H1 (cell line): Measurements from ENCODE around the gene CEP85L. TPM values are rescaled to one million over a fixed set of nuclear protein-coding genes. Genes with fewer than 3 reads are reported as not detected.

Experiments
- CTCF ChIA-PET: fragments of 300-600 bp; sonication (Branson Sonifier 250); formaldehyde crosslinking; loops from one replicate; lab custom pipeline; 2021; ENCODE audit not compliant: partially characterized antibody; lab: Charles Lee
- POLR2A ChIA-PET: fragments of 300-600 bp; sonication (Branson Sonifier 250); formaldehyde crosslinking; loops from one replicate; lab custom pipeline; 2021; ENCODE audit warnings: inconsistent platforms; ENCODE audit not compliant: partially characterized antibody; lab: Charles Lee
- DNase-seq, 2 experiments: peaks; one replicate each; pipeline versions ENCODE4 v3.0.0 to v3.0.0-alpha.2; 2010 to 2022; ENCODE audit warnings: low spot score in 2 of 2, low read depth in 1 of 2, mixed read lengths in 1 of 2
- FAIRE-seq: peaks from 2 replicates; lab custom pipeline; 2011; peaks lifted over from hg19 to GRCh38; lab: Jason Lieb, UNC
- H2AFZ ChIP-seq: 2 replicates; pipeline ENCODE4 v1.8.1; 2012; ENCODE audit warnings: low read length, inconsistent platforms
- H2AK5ac ChIP-seq: 2 replicates; pipeline ENCODE4 v1.6.1; 2013; ENCODE audit warnings: low read depth, low read length
- H2BK120ac ChIP-seq: replicated peaks from 2 replicates; pipeline ENCODE3; 2013; ENCODE audit warnings: low read depth, low read length, inconsistent platforms
- H2BK12ac ChIP-seq: 2 replicates; pipeline ENCODE4 v1.6.1; 2013; ENCODE audit warnings: low read depth, low read length
- H2BK15ac ChIP-seq: 2 replicates; pipeline ENCODE4 v1.6.1; 2013; ENCODE audit warnings: low read length
- H2BK20ac ChIP-seq: 2 replicates; pipeline ENCODE4 v1.6.1; 2013; ENCODE audit warnings: low read length
- H2BK5ac ChIP-seq: 2 replicates; pipeline ENCODE4 v1.6.1; 2013; ENCODE audit warnings: low read depth, low read length
- H3K14ac ChIP-seq: 2 replicates; pipeline ENCODE4 v1.6.1; 2013; ENCODE audit warnings: inconsistent platforms; ENCODE audit not compliant: insufficient read length
- H3K18ac ChIP-seq: 2 replicates; pipeline ENCODE4 v1.6.1; 2013; ENCODE audit warnings: low read length; ENCODE audit errors: extremely low read depth
- H3K23ac ChIP-seq: 2 replicates; pipeline ENCODE4 v1.6.1; 2013; ENCODE audit warnings: inconsistent platforms; ENCODE audit not compliant: insufficient read length
- H3K23me2 ChIP-seq: 2 replicates; pipeline ENCODE4 v1.6.1; 2013; ENCODE audit warnings: low read depth, low read length
- H3K27ac ChIP-seq: 2 replicates; pipeline ENCODE4 v1.6.1; 2011; ENCODE audit warnings: low read depth, low read length, inconsistent platforms
- H3K27me3 ChIP-seq, 4 experiments: replicated peaks in 1 of 4; 1 replicate in 1 of 4; 2 replicates in 3 of 4; pipeline versions ENCODE4 v1.6.1 to v1.8.1; 2011 to 2013; ENCODE audit warnings: low read length in 3 of 4, mild to moderate bottlenecking in 3 of 4, inconsistent platforms in 2 of 4, mixed read lengths in 2 of 4, moderate library complexity in 1 of 4; ENCODE audit not compliant: control insufficient read depth in 3 of 4, insufficient read depth in 3 of 4; ENCODE audit errors: extremely low read depth in 1 of 4
- H3K36me3 ChIP-seq, 4 experiments: 2 replicates each; pipeline versions ENCODE4 v1.6.1 to v1.8.1; 2011 to 2013; ENCODE audit warnings: mild to moderate bottlenecking in 4 of 4, low read length in 3 of 4, moderate library complexity in 2 of 4, control low read depth in 1 of 4, inconsistent platforms in 1 of 4; ENCODE audit not compliant: insufficient read depth in 4 of 4, control insufficient read depth in 2 of 4
- H3K4ac ChIP-seq: replicated peaks from 2 replicates; pipeline ENCODE3; 2013; ENCODE audit warnings: low read length, low read depth, mixed read lengths, inconsistent platforms; ENCODE audit not compliant: insufficient read length
- H3K4me1 ChIP-seq, 4 experiments: replicated peaks in 1 of 4; 1 replicate in 1 of 4; 2 replicates in 3 of 4; pipeline versions ENCODE4 v1.6.1 to v1.8.1; 2011 to 2013; ENCODE audit warnings: low read length in 3 of 4, inconsistent platforms in 2 of 4, mixed read lengths in 1 of 4; ENCODE audit not compliant: insufficient read depth in 4 of 4, control insufficient read depth in 3 of 4
- H3K4me2 ChIP-seq, 2 experiments: 2 replicates each; pipeline versions ENCODE4 v1.6.1 to v1.8.1; 2011 to 2013; ENCODE audit warnings: low read depth in 2 of 2, low read length in 2 of 2, control low read depth in 1 of 2, inconsistent platforms in 1 of 2, mild to moderate bottlenecking in 1 of 2; ENCODE audit not compliant: insufficient read depth in 1 of 2
- H3K4me3 ChIP-seq, 4 experiments: fragments of 200-600, 300-600 bp in 1 of 4; sonication (generic), shearing (Covaris generic), sonication (Bioruptor Twin) in 1 of 4; 2 replicates each; pipeline versions ENCODE4 v1.5.1 to v1.8.1; 2011 to 2016; ENCODE audit warnings: low read length in 4 of 4, low read depth in 3 of 4, control low read depth in 2 of 4, inconsistent platforms in 2 of 4, mild to moderate bottlenecking in 2 of 4, mixed read lengths in 1 of 4, moderate library complexity in 1 of 4; ENCODE audit not compliant: insufficient read depth in 2 of 4; ENCODE audit errors: extremely low read depth in 1 of 4
- H3K56ac ChIP-seq: replicated peaks from 2 replicates; pipeline ENCODE3; 2013; ENCODE audit warnings: low read depth, mild to moderate bottlenecking, mixed read lengths, low read length, inconsistent platforms; ENCODE audit not compliant: insufficient read length
- H3K79me1 ChIP-seq: 2 replicates; pipeline ENCODE4 v1.6.1; 2013; ENCODE audit warnings: low read depth, low read length, control low read depth
- H3K79me2 ChIP-seq, 2 experiments: 2 replicates each; pipeline versions ENCODE4 v1.6.1 to v1.8.1; 2012 to 2013; ENCODE audit warnings: low read length in 2 of 2, mild to moderate bottlenecking in 2 of 2, inconsistent platforms in 1 of 2; ENCODE audit not compliant: insufficient read depth in 2 of 2, control insufficient read depth in 1 of 2
- H3K9ac ChIP-seq, 4 experiments: replicated peaks in 1 of 4; 1 replicate in 1 of 4; 2 replicates in 3 of 4; pipeline versions ENCODE4 v1.6.1 to v1.8.1; 2011 to 2013; ENCODE audit warnings: low read depth in 3 of 4, low read length in 3 of 4, control low read depth in 2 of 4, mild to moderate bottlenecking in 2 of 4, moderate library complexity in 2 of 4, inconsistent platforms in 1 of 4; ENCODE audit errors: extremely low read depth in 1 of 4
- H3K9me3 ChIP-seq, 2 experiments: 2 replicates each; pipeline versions ENCODE4 v1.6.1 to v1.8.1; 2012 to 2013; ENCODE audit warnings: mild to moderate bottlenecking in 2 of 2, moderate library complexity in 2 of 2, control low read depth in 1 of 2, inconsistent platforms in 1 of 2, low read depth in 1 of 2, low read length in 1 of 2, mixed read lengths in 1 of 2; ENCODE audit not compliant: insufficient read depth in 2 of 2
- H4K20me1 ChIP-seq, 2 experiments: replicated peaks in 1 of 2; 2 replicates each; pipeline versions ENCODE3 to v1.8.1; 2011 to 2013; ENCODE audit warnings: inconsistent platforms in 2 of 2, low read length in 2 of 2, mild to moderate bottlenecking in 1 of 2; ENCODE audit not compliant: insufficient read depth in 2 of 2, control insufficient read depth in 1 of 2
- H4K5ac ChIP-seq: 2 replicates; pipeline ENCODE4 v1.6.1; 2013; ENCODE audit warnings: low read length, low read depth, mixed read lengths, inconsistent platforms; ENCODE audit not compliant: insufficient read length
- H4K8ac ChIP-seq: 2 replicates; pipeline ENCODE4 v1.8.0; 2013; ENCODE audit warnings: mild to moderate bottlenecking, moderate library complexity, low read length, inconsistent platforms; ENCODE audit not compliant: insufficient read depth; ENCODE audit errors: extremely low read depth
- H4K91ac ChIP-seq: replicated peaks from 2 replicates; pipeline ENCODE3; 2013; ENCODE audit warnings: low read length, mixed read lengths, inconsistent platforms; ENCODE audit not compliant: insufficient read length
- ASH2L ChIP-seq: fragments of 200-600, 300-600 bp; sonication (generic); IDR thresholded peaks from one replicate; pipeline ENCODE4 v1.7.1; 2017; ENCODE audit warnings: low read length
- BACH1 ChIP-seq: IDR thresholded peaks from 2 replicates; pipeline ENCODE4 v1.6.1; 2012; ENCODE audit warnings: low read length, improper control_type of control experiment
- EZH2 ChIP-seq: fragments of 200-600 bp; sonication (generic); IDR thresholded peaks from 2 replicates; pipeline ENCODE4 v1.7.1; 2012; ENCODE audit warnings: low read depth, mild to moderate bottlenecking, moderate library complexity, low read length, inconsistent platforms; ENCODE audit not compliant: severe bottlenecking
- JUN ChIP-seq: IDR thresholded peaks from 2 replicates; pipeline ENCODE4 v1.6.1; 2011; ENCODE audit warnings: low read depth, mild to moderate bottlenecking, improper control_type of control experiment, low read length
- NRF1 ChIP-seq: IDR thresholded peaks from 2 replicates; pipeline ENCODE4 v1.6.1; 2011; ENCODE audit warnings: mild to moderate bottlenecking, low read depth, low read length, improper control_type of control experiment
- RXRA ChIP-seq: IDR thresholded peaks from 2 replicates; pipeline ENCODE4 v1.6.1; 2011; ENCODE audit warnings: low read depth, mild to moderate bottlenecking, low read length, moderate library complexity; ENCODE audit not compliant: insufficient read depth
- WGBS, 2 experiments: shearing (Covaris generic) in 1 of 2; methylation state at CpG; one replicate each; pipeline versions ENCODE4 v1.1.6 to v1.1.7; 2013 to 2015; ENCODE audit warnings: low lambda C conversion rate in 2 of 2, mixed read lengths in 2 of 2, inconsistent platforms in 1 of 2, low coverage in 1 of 2, missing lambda C conversion rate in 1 of 2; ENCODE audit not compliant: insufficient replicate concordance in 2 of 2, insufficient coverage in 1 of 2, insufficient read length in 1 of 2; ENCODE audit errors: extremely low coverage in 1 of 2, missing lambda C conversion rate in 1 of 2; 5-methylcytosine and 5-hydroxymethylcytosine counted together
- polyA plus RNA-seq, 7 experiments: library from polyadenylated mRNA; depleted of rRNA in 3 of 7; stranded (reverse) in 5 of 7; unstranded in 2 of 7; fragments of >200 nt in 5 of 7; fragments of 200-250 nt in 2 of 7; gene quantifications; 1 replicate in 5 of 7; 2 replicates in 1 of 7; 4 replicates in 1 of 7; pipeline versions ENCODE4 v1.2.1 to v1.2.3, GENCODE V29; 2011 to 2013; ENCODE audit warnings: missing spikeins in 2 of 7, mixed read lengths in 2 of 7
- total RNA-seq: library from RNA; stranded (reverse); fragmentation: NEBNext Ultra II Directional; extraction: Animal tissue kit (Norgen Biotek cat#: 25700); gene quantifications from 2 replicates; pipeline ENCODE4 v1.2.1, GENCODE V29; 2021

CEP85L gene
- total and polyA plus RNA-seq, 2 of the 8 experiments (the other 6 are each of a cell fraction or from before 2014, with no cell fraction given): 3.2 to 27.6 TPM

- no peak overlapping the region for H4K91ac ChIP-seq
- no peak overlapping the region for H3K4me3 ChIP-seq
- WGBS, 2 experiments: 86% methylated on average over 4 of the region's 4 CpGs; no CpG with 5 or more reads in 1 of the 2 experiments
- H2AFZ ChIP-seq: no peak overlapping the region
- peaks cover 10 to 13% of the 10 kb centered on the region in 2 experiments; a peak in 2 of 4 replicates for H3K9me3 ChIP-seq
- no peak overlapping the region for H4K5ac ChIP-seq
- no peak overlapping the region for H3K4me2 ChIP-seq
- peaks cover 0 to 8% of the 10 kb centered on the region in 2 experiments; a peak in 2 of 4 replicates for H3K79me2 ChIP-seq
- no peak overlapping the region for H2BK120ac ChIP-seq
- no peak overlapping the region for H2BK15ac ChIP-seq
- FAIRE-seq (no peak), DNase-seq (no peak)
- no peak overlapping the region for H3K56ac ChIP-seq
- H4K20me1 ChIP-seq: no peaks in the 10 kb centered on the region
- no peak overlapping the region for H4K8ac ChIP-seq
- H3K23me2 ChIP-seq: no peaks in the 10 kb centered on the region
- no peak overlapping the region for H2BK12ac ChIP-seq
- H3K9ac ChIP-seq: no peak overlapping the region
- H2BK20ac ChIP-seq: no peak overlapping the region
- CTCF ChIA-PET: interaction anchor here (1.0 to 2.0 kb wide), 5 partner anchors 9 to 343 kb away, joined by 3 to 7 read pairs (median 5); no protein-coding TSS in a partner anchor
- H3K27ac ChIP-seq: no peak overlapping the region
- POLR2A ChIA-PET: no interaction called here
- H3K4me1 ChIP-seq: peaks cover 0 to 6% (median 5%) of the 10 kb centered on the region in 4 experiments; a peak in 4 of 7 replicates
- no peaks in the 10 kb centered on the region; the same call in 1 of the 2 replicates for H3K79me1 ChIP-seq
- no peaks in the 10 kb centered on the region for H3K27me3 ChIP-seq
- H3K18ac ChIP-seq: no peak overlapping the region
- no peak overlapping the region for H3K4ac ChIP-seq
- H3K14ac ChIP-seq: no peak overlapping the region
- H2BK5ac ChIP-seq: no peak overlapping the region
- no peak for TF ChIP-seq EZH2
- TF ChIP-seq BACH1: no peak
- TF ChIP-seq NRF1: no peak
- TF ChIP-seq RXRA: no peak
- TF ChIP-seq ASH2L: no peak
- TF ChIP-seq JUN: no peak
- H3K23ac ChIP-seq: no peak overlapping the region
- peaks cover 0 to 5% (median 0%) of the 10 kb centered on the region in 4 experiments; a peak in 2 of 8 replicates for H3K36me3 ChIP-seq
- no peak overlapping the region for H2AK5ac ChIP-seq
These were observed 25.6 kb downstream of the CEP85L start for GRCh38 chr6:118625833-118626232.
